SH-SY5Y (cell line): ENCODE results near the gene UNC45A.

Experiments used
- GATA2 ChIP-seq: IDR thresholded peaks from 2 replicates; pipeline ENCODE4 v1.6.1; 2011; ENCODE audit warnings: mild to moderate bottlenecking, low read depth, low read length
- GATA3 ChIP-seq: IDR thresholded peaks from 2 replicates; pipeline ENCODE4 v1.6.1; 2011; ENCODE audit warnings: low read depth, mild to moderate bottlenecking, low read length, moderate library complexity

The UNC45A gene

DNA sequence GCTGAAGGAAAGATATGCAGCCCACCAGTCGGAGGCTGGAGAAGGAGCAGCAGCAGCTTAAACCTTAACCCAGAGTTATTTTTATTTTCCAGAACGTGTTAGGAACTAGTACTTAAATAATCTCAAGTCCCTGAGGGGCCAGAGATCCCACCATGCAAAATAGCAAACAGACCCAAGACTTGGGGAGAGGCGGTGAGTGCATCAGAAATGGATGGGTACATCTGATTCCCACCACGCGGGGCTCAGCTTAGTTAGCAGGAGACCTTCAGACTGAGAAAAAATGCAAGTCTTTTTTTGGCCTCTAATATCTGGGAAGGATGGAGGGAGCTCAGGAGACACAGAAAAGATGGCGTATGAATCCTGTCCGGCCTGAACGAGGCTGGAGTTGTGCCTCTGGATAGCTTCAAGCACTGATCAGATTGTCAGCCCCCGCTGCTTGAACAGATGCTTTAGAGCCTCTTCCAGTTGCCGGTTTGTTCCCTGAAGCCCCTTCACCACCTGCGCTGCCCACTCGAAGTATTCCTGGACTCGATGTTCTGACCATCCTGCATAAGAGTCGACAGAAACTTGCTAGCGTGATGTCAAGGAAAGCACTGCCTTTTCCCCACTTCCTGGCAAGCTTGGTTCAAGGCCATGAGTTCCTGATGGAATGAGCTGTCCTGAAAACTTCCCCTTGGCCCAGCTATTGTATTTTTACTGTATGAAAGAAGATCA, 4.1 kb upstream of the UNC45A start:
- TF ChIP-seq GATA3 = no peak
- TF ChIP-seq GATA2 = no peak

DNA sequence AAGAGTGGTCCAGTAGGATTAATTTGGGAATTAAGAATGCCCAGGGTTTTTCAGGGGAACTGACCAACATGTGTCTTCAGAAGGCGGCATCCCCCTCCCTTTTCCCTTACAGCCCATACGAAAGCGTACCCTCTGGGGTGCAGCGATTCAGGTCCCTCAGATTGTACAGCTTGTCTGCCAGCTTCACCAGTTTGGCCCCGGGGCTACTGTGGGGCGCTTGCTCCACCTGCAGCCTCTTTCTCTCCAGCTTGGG, 3.6 kb upstream of the UNC45A start:
- no peak for TF ChIP-seq GATA3
- TF ChIP-seq GATA2 = no peak

DNA sequence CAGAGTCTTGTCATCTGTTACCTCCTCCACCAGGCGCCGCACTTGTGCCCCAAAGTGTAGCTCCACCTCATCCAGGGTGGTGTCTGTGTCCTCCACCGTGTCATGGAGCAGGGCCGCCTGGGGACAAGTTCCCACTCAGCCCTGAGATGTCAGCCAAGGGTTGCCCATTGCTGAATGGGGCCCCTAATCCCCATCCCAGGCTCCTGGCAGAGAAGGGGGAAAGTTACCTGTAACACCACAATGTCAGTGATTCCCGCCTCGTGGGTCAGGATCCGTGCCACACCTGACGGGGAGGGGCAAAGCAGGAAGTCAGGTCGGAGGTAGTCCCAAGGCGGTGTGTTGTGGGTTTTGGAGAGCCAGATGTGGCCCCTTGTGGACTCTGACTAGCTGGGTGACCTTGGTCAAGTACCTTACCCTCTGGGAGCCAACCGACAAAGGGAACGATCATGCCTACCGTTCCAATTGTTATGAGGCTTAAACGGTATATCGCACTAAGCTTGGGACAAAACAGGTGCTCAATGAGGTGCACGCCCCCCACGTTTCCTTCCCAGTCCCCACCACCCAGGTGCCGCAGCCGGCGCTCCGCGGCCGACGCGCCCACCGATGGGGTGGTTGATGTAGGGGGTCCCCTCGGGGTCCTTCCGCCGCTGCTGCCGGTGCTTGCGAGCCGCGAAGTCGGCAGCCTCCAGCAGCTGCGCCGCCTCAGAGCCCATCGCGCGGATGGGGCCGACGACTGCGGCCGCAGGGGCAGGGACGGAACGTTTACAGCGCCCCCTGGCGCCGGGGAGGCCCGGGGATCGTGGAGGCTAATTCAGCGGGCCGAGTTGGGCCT, 3.0 kb upstream of the UNC45A start, which contains the start of gene HDDC3:
TSS of gene HDDC3 (minus strand) at position 722 of the 832 bp plus-strand sequence. CDS start at position 713, 9 bp downstream.
- TF ChIP-seq GATA2 (no peak), GATA3 (no peak)

DNA sequence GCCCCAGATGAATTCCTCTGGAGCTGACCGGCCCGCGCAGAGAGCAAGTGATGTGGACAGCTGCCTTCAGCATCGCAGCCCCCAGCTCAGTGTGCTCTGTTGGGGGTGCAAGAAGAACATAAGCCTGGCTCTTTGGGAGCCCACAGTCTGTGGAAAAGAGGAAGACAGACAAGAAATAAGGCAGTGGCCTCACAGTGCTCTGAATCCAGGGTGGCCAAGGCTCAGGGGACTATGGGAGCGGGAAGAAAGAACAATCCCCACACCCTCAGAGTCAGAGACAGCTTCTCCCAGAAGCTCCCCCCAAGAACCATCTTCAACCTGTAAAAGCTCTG, 2.5 kb upstream of the UNC45A start:
- TF ChIP-seq GATA2 = no peak
- no peak for TF ChIP-seq GATA3

DNA sequence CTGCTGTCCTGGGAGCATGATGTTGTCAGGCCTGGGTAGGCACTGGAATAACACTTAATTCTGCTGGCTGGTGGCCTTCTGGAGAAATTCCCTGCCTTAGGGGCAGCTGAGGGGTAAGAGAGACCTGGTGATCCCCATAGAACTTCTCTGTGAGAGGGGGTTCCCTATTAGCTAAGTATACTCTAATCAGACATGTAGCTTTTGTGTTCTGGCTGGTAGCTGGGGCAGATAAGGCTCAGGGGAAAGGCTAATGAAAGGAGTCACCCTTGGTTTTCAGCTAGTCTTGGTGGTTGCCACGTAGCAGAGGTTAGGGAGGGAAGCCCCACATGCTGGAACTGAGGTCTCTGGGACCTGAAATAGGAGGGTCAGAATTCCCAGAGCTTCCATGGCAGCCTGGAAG, 1.8 kb upstream of the UNC45A start:
- TF ChIP-seq GATA3 (no peak), GATA2 (no peak)

DNA sequence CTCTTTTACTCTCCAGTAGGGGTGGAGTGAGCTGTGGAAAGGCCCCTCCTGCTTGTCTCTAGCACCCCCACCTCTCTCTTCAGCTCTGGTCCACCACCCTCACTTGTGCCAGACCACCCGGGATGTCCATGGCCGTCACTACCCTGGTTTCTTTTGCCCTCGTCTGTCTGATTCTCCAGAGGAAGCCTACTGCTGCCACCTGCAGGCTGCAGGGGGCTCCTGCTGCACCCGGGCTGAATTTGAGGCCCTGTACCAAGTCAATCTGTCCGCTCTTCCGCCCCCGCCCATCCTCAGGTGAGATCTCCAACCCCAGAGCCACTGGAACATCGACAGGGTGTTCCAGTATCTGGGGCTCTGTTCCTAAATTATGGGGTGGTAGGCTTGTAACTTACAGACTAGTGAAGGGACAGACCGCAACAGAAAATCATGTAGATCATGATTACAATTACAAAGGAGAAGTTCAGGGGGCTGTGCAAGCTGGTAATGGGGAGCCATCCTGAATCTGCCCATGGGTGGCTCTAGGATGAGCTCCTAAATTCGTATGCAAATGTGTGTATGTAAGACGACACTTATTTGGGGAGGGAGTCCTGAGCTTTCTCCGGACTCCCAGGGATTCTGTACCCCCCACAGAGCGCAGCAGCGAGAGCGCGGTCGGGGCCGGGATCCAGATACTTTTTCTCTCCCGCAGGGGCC, 683 bp upstream of the UNC45A start:
- no peak for TF ChIP-seq GATA3
- no peak for TF ChIP-seq GATA2

DNA sequence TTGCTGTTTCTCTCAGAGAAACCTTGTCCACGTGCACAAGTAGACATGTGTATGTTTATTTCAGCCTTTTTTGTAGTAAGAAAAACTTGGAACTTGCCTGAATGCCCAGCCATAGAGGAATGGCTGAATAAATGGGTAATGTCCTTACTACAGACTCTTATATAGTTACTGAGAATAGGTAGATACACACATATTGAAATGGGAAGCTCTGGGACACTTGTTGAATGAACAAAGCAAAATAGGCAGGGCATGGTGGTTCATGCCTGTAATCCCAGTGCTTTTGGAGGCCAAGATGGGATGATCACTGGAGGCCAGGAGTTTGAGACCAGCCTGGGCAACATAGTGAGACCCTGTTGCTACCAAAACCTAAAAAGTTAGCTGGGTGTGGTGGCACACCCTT, 1.7 kb downstream of the UNC45A start:
- TF ChIP-seq GATA2 = no peak

DNA sequence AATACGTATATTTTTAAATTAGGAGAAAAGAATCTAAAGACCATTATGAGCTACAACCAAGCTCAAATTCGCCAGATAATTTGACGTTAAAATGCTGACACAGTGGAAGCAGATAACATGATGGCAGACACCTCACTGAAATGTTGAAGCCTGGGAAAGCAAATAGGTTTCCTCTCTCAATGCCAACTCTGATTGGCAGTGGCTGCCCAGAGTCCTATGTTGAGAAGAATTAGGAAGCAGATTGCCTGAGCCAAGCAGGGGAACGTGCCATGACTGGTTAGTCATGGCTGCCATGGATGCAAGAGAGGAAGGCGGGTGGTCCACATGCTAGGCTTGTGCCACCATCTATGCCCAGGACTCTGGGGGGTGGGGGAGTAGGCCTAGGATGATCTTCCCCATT, 3.2 kb downstream of the UNC45A start:
- TF ChIP-seq GATA2 (no peak), GATA3 (no peak)

DNA sequence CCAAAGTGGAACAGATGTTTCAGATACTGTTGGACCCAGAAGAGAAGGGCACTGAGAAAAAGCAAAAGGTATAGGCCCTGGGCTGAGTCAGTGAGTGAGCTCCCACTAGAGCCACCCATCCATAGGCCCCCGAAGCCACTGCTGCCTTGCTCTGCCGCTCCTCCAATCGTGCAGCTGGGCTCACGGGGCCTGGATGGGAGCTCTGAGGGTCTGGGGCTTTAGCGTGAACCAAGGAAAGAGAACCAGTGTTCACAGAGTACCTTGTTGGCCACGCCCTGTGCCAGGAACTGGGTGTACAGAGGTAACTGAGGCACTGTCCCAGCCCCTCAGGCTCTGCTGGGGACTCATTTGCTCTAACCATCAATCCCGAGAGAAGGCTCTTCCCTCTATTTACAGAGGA, 4.7 kb downstream of the UNC45A start:
- TF ChIP-seq GATA2 (no peak), GATA3 (no peak)

DNA sequence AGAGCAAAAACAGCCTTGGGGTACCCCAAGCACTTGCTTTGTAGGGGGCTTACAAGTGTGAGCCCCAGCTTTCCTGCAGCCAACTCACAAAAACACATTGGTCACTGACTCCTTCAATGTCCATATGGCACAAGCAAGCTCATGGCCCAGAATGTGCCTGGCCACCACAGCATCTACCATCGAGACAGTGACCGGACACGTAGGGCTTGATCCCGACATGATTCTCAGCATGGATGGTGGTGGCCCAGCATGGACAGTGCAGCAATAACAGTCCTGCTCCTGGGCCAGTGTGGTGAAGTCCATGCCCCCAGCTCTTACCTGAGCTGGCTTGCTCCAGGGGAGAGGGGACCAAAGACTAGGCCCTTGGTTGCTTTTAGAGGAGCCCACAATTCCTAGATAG, 6.0 kb downstream of the UNC45A start:
- TF ChIP-seq GATA2 = no peak
- TF ChIP-seq GATA3 = no peak

DNA sequence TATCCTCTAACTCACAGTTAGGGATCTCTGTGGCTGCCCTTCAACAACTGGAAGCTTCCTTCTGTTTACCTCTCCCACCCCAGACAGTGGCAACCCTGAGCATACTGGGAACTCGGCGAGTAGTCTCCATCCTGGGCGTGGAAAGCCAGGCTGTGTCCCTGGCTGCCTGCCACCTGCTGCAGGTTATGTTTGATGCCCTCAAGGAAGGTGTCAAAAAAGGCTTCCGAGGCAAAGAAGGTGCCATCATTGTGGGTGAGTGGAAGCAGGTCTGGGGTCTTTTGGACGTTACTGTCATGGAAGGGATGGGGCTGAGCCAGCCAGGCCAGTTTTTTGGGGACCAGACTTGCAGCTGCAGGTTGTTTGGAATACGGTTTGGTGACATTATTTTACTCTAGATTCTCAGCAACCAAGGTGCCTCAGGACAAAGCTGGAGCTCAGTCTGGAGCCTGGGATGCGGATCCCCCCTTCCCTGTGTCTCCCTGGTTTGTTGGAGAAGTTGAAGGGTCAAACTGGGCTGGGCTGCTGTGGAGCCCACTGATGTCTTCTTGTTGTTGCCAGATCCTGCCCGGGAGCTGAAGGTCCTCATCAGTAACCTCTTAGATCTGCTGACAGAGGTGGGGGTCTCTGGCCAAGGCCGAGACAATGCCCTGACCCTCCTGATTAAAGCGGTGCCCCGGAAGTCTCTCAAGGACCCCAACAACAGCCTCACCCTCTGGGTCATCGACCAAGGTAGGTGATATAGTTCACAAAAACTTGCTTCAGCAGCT, 7.5 kb downstream of the UNC45A start:
- no peak for TF ChIP-seq GATA3
- no peak for TF ChIP-seq GATA2

DNA sequence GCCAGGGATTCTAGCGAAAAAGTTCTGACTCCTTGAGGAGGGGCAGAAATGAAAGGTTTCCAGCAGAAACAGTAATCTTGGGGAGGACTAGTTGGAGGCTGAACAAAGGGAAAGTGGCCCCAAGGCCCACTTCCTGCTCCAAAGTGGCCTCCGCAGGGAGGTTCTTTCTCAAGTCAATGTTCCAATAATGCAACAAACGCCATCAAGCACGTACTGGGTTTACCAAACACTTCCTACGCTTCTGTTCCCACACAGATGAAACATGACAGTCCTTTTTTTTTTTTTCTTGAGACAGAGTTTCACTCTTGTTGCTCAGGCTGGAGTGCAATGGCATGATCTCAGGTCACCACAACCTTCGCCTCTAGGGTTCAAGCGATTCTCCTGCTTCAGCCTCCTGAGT, 10.0 kb downstream of the UNC45A start:
- TF ChIP-seq GATA3 (no peak), GATA2 (no peak)

DNA sequence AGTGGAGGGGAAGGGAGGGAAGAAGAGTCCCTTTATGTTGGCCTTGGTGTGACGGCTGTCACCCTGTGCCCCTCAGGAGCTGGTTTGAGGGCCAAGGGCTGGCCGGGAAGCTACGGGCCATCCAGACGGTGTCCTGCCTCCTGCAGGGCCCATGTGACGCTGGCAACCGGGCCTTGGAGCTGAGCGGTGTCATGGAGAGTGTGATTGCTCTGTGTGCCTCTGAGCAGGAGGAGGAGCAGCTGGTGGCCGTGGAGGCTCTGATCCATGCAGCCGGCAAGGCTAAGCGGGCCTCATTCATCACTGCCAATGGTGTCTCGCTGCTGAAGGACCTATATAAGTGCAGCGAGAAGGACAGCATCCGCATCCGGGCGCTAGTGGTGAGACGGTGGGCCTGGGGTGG, 11.5 kb downstream of the UNC45A start:
- TF ChIP-seq GATA3 (no peak), GATA2 (no peak)

DNA sequence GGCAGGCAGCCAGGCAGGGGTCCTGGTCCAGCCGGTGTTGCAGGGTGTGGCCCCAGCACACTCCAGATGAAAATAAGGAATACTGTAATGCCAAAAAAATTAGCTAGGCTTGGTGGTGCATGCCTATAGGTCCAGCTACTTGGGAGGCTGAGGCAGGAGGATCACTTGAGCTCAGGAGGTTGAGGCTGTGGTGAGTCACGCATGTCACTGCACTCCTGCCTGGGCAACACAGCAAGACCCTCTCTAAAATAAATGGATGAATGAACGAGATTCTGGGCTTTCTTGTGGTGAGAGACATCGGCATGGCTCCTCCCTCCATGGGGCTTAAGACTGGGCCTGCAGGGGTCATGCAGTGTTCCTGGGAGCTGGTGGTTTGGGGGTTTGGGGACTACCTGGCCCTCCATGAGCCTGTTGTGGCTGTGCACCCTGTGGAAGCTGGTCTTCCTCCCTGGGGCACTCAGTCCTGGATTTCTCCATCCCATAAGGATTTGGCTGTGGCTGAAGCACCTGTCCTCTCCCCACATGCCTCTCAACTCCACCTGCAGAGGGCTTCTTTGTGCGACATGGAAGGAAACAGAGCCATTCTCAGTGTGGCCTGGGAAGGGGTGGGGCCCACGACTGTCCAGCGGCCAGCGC, 12.0 kb downstream of the UNC45A start:
- TF ChIP-seq GATA3 = no peak
- no peak for TF ChIP-seq GATA2

DNA sequence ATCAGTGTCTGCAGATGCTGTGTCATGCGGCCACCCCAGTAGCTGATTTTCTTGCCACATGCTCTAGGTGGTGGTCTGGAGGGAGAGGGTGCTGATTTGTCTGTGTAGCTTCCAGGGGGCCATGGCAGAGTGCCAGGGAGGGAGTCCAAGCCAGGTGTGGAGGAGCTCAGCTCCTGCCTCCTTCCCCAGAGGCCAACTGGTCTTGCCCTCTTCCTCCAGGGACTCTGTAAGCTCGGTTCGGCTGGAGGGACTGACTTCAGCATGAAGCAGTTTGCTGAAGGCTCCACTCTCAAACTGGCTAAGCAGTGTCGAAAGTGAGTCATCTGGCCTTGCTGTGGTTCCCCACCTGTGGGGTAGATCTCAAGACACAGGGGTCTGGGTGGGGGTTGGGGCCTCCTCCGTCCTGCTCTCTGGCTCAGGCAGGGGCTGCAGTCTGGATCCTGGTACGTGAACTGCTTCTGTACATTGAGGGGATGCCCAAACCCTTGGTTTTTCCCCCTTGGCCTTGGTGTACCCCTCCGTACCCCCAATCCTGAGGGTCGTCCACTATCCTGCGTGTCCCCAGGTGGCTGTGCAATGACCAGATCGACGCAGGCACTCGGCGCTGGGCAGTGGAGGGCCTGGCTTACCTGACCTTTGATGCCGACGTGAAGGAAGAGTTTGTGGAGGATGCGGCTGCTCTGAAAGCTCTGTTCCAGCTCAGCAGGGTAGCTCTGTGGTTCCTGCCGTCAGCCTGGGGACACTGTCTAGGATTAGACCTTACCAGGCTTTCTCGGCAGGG, 12.7 kb downstream of the UNC45A start:
- TF ChIP-seq GATA3 (no peak), GATA2 (no peak)
